ACHN (cell line): ENCODE measurements around the gene SDC3.

Experiments used
- DNase-seq: peaks from one replicate; pipeline ENCODE4 v3.0.0-alpha.2; 2015
- in situ Hi-C: cut with HindIII; loops from 2 replicates; pipeline ENCODE4 v1.10.0; 2017; ENCODE audit warnings: low sequenced_read_pairs, low pct_ligation_motif_present, low pct_unique_long_range_greater_than_20kb

The SDC3 gene

DNA sequence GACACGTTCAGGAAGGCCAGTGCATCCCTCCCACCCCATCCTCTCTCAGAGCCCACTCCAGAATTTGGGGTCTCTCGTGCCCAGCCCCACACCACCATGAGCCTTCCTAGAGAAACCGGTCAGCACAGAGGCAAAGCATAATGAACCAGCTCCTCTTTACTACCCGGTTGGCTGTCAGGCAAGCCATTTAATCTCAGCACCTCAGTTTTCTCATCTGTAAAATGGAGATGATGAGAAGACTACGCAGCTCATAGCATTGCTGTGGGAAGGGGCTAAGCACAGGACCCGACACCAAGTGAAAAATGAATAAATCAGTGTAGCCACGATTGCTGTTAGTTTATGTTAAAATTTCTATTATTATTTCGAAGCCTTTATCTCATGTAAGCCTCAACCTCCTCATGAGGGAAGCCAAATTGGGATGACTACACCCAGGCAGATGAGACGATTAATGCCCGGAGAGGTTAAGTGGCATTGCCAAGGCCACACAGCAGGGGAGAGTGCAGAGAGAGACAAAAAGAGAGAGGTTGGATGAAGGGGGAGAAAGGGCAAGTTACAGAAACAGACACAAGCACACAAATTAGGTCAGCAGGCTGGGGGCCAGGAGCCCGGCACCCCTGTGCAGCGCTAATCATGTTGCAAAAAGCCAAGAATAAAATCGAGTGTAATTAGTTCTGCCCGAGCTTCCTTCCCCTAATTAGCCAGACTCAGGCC lies 25.7 kb downstream of the SDC3 start:
- in situ Hi-C loops = no loop called here
- DNase-seq = no peak

DNA sequence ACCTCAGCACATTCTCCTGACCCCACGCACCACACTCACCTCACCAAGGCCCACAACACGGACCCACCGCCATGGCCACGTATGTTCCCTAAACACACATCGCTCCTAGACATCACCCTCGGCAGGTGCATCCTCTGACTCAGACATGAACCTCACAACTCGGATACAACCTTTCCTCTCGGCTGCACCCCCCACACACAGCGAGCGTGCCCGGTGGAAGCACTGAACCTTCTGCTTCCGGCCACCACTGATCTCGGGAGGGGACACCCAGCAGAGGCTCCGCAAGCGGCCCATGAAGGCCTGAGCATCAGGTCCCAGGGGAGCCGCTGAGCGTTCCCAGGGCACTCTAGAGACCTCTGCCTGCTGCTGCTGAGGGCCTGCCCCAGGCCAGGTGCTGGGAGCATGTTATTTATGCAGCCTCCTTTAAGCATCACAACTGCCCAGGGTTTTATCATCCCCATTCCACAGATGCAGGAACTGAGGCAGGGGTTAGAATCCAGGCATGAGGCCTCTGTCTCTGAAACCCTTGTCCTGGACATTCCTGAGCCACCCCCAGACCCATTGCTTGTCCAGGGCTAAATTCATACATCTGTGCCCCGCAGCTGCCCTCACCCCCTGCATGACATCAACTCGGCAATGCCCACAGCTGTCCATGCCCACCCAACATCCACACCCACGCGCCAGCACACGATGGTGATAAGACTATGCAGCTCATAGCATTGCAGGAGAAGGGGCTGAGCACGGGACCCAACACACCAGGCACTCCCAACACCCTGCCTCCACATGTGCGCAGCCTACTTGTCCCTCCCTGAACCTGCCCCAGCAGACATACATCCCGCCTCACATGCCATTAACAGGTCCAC lies 27.0 kb downstream of the SDC3 start:
- DNase-seq = no peak
- in situ Hi-C loops = no loop called here

DNA sequence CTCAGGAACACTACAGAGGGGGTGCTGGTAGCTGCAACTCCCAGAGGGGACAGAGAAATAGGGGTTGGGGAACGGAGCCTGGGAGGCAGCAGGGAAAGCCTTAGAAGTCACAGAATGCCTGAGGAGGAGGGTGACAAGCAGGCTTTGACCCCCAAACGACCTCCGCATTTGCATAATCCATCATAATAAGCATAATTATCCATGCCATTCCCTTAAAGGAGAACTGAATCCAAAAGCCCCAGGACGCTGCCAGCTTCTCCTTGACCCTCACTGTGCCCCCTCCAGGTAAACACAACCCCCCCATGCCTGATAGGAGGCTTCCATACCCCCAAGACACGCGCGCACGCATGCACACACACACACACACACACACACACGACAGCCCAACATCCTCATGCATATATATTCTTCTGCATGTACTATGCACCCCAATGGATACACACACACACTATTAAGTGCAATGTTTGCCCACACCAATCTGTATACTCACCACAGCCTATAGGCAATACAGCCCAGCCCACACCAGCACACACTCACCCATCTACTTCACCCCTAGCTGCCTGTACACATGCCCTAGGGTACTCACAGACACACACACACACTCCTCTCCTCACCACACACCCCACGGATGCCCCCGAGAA lies 27.8 kb downstream of the SDC3 start:
- in situ Hi-C loops = no loop called here
- no peak for DNase-seq

DNA sequence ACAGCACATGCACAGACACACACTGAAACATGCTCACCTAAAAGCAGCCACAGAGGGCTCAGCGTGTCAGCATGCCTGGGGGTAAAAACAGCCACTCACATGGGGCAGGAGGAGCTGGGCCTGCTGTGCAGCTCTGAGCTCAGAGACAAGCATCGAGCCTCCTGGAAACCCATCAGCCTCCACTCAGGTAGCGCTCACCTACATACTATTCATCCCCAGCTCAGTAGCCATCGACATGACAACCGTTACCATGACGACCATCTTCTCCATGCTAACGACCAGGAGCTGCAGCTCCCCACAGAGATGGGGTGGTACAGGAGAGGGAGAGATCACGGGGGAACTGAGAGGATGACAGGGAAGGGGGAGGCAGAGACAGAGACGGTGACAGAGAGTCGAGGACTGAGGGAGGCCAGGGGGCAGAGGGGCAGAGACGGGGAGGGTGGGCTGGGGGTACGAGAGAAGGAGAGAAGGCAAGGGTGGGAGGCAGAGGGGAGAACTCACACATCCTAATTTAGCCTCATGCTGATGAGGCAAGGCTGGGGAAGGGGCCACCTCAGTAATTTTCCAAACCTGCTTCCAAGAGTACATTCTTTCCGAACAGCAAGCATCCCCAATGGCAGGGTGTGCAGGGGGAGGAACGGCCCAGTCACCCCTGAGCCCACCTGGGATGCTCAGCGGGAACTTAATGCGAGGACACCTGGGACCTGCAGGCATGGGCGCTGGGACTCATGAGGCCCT lies 28.4 kb downstream of the SDC3 start:
- in situ Hi-C loops = no loop called here
- DNase-seq = no peak

DNA sequence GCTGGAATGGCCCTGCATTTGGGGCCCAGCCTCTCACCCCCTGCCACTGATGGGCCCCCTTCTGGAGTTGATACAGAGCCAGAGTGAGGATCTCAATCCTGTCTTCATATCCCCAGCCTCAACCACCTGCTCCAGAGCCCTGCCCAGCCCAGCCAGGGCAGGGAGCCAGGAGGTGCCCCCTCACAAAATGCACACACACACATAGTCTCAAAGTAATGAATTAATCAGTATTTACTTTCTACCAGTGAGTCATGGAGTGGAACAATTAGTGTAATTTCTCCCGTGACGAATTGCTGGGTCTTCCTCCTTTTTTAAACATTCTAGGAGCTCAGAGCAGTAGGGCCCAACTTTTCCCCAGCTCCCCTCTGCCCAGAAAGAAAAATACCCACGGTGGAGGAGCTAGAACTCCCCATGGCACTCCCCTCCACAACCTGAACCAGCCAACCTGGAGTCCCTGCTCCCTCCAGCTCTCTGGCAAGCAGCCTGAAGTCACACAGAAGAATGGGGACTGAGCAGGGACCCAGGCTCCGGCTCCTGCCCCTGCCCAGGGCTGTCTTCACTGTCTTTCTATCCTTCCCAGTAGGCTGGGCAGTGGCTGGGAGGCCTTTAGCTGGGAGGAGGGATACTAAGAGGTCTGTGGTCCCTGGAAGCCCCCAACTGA lies 29.3 kb downstream of the SDC3 start:
- no peak for DNase-seq
- in situ Hi-C loops = no loop called here

DNA sequence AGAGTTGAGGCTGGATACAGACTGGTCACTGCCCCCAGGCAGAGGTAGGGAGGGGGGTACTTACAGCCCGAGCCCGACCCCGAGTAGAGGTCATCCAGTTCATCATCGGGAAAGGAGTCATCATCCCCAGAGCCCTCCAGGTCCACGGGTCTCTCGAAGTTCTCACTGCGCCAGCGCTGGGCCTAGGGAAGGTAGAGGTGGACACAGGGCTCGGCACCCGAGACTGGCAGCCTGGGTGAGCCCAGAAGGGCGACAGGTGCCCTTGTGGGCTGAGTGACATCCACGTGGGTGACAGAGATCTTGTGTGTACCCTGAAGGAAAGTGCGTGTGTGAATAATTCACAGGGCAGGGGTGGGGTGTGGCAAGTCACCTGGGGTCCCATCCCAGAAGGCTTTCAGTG lies 30.0 kb downstream of the SDC3 start:
- DNase-seq = no peak
- in situ Hi-C loops = no loop called here

DNA sequence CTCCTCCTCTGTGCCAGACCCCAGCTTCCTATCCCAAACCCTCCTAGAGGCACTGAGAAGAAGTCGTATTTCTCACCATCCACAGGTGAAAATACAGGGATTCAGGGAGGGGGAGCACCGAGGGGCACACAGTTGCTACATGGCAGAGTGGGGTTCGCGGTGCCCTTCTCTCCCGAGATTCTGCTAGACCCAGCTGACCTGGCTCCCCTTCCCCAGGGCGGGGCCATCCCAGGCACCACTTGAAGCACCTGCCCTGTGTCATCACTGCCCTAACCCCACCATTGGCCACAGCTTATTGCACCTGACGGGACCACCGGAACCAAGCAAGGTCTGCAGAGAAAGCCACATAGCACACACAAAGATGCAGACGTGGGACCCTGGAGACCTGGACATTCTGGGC lies 30.5 kb downstream of the SDC3 start:
- DNase-seq = no peak
- in situ Hi-C loops = no loop called here

DNA sequence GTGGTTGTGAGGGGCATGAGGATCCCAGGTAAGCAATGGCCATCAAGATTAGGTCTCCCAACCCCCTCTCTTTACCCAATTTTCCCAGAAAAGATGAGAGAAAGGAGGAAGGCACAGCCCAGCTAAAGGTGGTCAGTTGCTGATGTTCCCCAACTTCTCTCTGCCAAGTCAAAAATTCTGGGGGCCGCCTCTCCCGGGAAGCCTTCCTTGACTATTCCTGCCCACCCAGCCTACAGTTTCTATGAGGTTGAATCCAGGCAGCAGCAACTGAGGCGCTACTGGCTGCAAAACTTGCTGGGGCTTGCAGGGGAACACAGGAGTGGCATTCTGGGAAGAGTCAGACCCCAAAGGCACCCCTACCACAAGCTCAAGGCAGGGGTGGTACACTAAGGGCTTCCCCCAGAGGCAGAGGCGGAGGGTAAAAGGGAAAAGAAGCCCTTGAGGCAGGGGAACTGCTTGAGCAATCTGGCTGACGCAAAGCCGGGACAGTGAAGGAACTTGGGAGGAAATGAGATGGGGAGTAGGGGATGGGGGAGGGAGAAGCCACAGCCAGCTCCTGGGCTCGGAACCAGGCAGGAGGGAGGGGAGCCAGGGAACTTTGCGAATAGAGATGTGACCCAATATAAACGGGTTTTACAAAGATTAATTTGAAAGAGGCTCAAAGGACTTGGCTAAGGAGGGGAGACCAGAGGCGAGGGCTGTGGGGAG lies 31.2 kb downstream of the SDC3 start:
- in situ Hi-C loops = no loop called here
- DNase-seq = no peak

DNA sequence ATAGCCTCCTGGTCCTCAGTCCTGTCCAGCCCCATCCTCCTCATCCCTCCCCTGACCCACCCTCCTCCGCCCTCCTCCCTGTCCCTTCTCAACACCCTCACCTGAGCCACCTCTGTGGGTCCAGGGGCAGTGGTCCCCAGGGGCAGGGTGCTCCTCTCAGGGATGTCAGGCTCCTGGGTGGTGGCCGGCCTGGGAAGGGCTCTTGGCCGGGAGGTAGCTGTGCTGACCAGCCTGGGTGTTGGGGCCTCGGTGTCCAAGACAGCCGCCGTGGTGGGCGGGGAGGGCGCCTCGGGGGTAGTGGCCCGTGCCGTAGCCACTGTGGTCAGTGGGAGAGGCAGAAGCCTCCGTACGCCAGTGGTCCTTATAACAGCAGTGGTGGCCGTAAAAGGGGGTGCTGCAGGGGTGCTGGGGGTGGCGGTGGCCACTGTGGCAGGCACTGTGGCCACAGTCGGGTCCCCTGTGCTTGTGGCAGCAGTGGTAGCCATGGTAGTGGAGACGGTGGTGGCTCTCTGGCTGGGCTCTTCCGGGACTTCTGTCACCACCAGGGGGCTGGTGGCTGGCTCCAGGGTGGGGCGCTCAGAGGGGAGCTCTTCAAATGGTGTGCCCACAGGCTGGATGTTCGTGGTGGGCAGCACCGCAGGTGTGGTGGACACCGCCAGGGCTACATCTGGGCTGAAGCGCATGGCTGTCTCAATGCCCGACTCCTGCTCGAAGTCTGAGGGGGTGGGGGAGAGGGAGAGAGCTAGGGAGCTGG lies 31.9 kb downstream of the SDC3 start:
- no peak for DNase-seq
- in situ Hi-C loops = no loop called here

DNA sequence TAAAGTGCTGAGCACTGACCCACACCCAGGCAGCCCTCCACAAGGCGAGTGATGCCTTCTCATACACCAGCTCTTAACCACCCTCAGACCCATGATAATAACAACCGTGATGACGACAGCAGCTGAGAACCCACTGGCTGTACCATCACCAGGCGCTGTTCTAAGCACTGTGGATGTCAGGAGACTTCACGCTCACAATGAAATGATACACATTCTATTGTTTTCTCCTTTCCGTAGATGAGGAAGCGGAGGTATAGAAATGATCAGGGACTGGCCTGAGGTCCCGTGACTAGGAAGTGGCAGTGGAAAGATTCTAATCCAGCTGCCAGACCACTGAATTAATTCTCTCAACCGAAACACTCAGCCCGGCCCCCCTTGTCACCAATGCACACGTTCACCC lies 32.6 kb downstream of the SDC3 start:
- no peak for DNase-seq
- in situ Hi-C loops = no loop called here

DNA sequence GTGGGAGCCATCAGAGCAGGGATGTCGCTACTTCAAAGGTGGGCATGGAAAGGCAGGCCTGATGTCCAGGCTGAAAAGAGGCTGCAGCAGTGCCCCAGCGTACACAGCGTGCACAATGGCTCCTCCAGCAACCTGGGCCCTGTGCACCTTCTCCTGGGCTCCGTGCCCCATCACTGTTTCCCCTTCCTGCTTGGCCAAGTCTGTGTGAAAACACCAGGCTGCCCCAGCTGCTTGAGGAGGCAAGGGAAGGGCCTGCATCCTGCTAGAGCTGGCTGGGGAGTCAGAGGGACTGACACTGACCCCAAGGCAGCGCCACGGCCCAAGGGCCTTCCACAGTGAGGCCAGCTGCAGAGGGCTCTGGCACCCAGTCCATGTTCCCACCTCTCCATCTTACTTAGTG lies 33.4 kb downstream of the SDC3 start:
- in situ Hi-C loops = no loop called here
- DNase-seq = no peak

DNA sequence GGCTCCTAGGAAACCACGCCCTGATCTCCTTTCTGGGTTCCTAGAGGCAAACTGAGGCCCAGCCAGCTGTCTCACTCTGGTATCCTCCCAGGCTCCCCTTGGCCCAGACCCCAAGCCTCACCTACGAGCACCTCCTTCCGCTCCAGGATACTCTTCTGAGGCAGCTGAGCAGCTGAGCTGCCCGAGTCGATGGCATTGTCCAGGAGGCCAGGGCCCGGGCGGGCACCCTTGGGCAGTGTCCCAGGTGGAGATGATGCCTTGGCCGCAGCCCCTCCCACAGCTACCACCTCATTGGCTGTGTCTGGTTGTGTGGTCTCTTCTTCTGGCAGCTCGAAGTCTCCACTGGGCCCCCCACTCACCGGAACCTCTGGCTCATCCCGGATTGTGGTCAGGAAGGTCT lies 34.4 kb downstream of the SDC3 start:
- in situ Hi-C loops = no loop called here
- no peak for DNase-seq

DNA sequence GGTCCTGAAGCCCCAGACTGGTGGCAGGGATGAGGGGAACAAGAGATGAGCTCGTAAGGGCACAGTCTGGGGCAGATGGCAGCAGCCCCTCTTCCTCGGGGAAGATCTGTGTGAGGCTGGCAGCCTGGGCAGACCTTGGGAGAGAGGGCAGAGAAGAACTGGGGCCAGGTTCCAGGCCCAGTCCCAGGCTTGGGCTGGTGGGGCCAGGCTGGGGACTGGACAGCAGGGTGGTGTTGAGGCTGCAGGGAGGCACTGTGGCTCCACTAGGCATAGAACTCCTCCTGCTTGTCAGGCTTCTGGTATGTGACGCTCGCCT lies 35.7 kb downstream of the SDC3 start:
- in situ Hi-C loops = no loop called here

DNA sequence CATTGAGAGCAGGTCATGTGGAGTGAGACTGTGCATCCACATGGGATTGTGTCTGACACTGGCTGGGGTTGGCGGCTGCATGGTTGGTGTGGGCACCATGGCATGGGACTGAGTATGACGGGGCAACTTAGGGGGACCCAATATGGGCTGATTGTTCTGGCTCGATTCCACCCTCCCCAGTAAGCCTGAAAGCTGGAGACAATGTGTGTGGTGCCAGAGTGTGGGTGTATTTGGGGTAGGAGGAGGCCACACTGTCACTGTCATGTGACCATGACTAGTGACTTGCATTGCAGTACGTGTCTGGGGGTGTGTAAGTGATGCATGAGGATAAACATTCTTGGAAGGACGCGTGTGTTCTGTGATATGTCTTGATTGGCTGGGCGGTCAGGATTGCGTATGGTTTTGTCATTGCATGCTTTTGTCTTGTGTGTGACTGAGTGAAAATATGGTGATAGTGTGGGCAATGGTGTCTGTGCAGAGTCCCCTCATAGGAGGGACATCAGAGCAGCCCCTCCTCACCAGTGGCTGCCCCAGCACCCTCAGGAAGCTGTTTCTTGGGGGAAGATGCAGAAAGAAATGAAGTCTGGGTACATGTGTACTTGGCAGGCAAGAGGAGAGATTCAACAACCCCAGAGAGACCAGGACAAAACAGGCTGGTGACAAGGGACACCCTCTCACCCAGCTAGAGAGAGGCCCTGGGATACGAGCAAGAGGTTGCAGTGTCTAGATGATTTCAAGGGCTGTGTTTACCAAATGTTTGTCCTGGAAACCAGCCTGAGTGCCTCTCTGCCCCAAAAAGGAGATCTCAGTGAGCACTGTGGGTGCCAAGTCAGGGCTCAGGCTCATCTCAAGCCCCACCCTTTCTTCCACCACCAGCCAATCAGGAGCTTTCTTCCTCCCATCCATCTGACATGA lies 36.3 kb downstream of the SDC3 start:
- in situ Hi-C loops = no loop called here
- no peak for DNase-seq

More for the DNA sequence above, 35.7 kb downstream of the SDC3 start:
- no peak for DNase-seq

DNA sequence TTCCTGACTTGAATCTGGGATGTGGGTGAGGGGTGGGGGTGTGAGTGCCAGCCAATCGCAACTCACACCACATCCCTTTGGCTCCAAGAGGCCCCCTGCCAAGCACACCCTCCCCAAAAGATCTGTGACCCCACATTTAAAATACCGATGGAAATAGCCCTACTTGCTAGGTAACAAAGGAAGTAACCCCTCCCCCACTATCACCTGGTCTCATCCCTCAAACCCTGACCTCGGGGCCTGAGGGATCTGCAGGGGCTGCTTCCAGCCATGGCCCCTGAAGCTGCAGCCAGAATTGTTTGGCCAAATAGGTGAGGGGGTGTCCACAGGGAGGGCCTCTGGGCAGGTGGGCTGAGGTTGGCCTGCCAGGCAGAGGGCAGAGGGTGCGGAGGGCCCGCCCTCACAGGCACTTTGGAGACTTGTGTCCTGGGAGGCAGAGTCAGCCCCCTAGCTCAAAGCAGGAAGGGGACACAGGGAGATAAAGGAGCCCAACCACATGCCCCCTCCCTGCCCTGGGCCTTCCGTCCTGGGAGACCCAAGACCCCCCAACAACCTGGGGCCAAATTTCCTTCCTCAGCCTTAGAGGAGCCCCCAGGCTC lies 37.2 kb downstream of the SDC3 start:
- DNase-seq = no peak
- in situ Hi-C loops = no loop called here

DNA sequence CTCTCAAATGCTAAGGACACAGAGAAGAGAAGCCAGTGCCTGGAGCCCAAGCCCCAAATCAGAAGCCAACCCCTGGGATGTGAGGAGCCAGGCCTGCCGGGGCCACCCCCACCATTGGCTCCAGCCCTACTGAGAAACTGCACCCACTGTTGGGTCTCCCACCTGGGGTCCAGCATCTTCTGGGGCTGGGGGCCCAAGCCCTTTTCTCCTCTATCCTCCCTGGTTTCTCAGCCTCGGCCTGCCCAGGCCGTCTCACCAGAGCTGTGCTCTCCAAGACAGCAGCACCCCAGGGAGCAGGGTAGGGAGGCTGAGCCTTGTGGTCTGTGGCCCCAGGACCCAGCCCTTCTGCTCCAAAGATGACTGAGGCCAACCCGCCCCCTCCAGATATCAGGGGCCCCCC lies 37.9 kb downstream of the SDC3 start:
- in situ Hi-C loops = no loop called here
- no peak for DNase-seq
